ENCODE measurements around the gene ELAPOR2.
A peak's percentile ranks its signal among the peaks of the same experiment; 100 is the strongest.

The ELAPOR2 gene

GRCh38 chr7:87038993-87039690 lies 20.3 kb downstream of the ELAPOR2 start:
- DNase-seq (ENCODE audit: low spot score), result no peak
- no peak for TF ChIP-seq CTCF (IDR thresholded peaks at IDR 0.05; ENCODE audit: extremely low read depth, missing control alignments)

- no peak for DNase-seq (ENCODE audit: low spot score)
- TF ChIP-seq CTCF (IDR thresholded peaks at IDR 0.05; ENCODE audit: extremely low read depth, missing control alignments), result no peak
These were observed 22.5 kb downstream of the ELAPOR2 start for GRCh38 chr7:87036985-87037384.

GRCh38 chr7:87032604-87033339 lies 26.7 kb downstream of the ELAPOR2 start:
- DNase-seq (ENCODE audit: low spot score), result no peak
- no peak for TF ChIP-seq CTCF (IDR thresholded peaks at IDR 0.05; ENCODE audit: extremely low read depth, missing control alignments)

- no peak for DNase-seq (ENCODE audit: low spot score)
- TF ChIP-seq CTCF (IDR thresholded peaks at IDR 0.05; ENCODE audit: extremely low read depth, missing control alignments), result no peak
These were observed 30.4 kb downstream of the ELAPOR2 start for GRCh38 chr7:87029078-87029477.

GRCh38 chr7:87028636-87029035 lies 30.8 kb downstream of the ELAPOR2 start:
- TF ChIP-seq CTCF (IDR thresholded peaks at IDR 0.05; ENCODE audit: extremely low read depth, missing control alignments), result no peak
- no peak for DNase-seq (ENCODE audit: low spot score)

GRCh38 chr7:87027900-87028299 lies 31.6 kb downstream of the ELAPOR2 start:
- DNase-seq (ENCODE audit: low spot score), result peak; percentile 36
- TF ChIP-seq CTCF (IDR thresholded peaks at IDR 0.05; ENCODE audit: extremely low read depth, missing control alignments), result no peak

GRCh38 chr7:87021285-87021684 lies 38.2 kb downstream of the ELAPOR2 start:
- DNase-seq (ENCODE audit: low spot score), result no peak

More at GRCh38 chr7:87021285-87021684, 38.2 kb downstream of the ELAPOR2 start:
- no peak for TF ChIP-seq CTCF (IDR thresholded peaks at IDR 0.05; ENCODE audit: extremely low read depth, missing control alignments)

Data from GM20000 (cell line).